Heart left ventricle (tissue), 16 donors: ENCODE data around the gene TMEM218. TPM values are rescaled to one million over a fixed set of nuclear protein-coding genes. Genes with fewer than 3 reads are reported as not detected.

Experiments used
- ATAC-seq, 4 donors: fragments of 200-7000 bp; cut with Tn5 transposase; one replicate each; pipeline ENCODE4 v1.9.1; 2020 to 2022; ENCODE audit warnings: moderate library complexity in 4 of 4, mild to moderate bottlenecking in 3 of 4, moderate number of reproducible peaks in 1 of 4
- DNase-seq, 5 donors: peaks; one replicate each; pipeline ENCODE4 v3.0.0-alpha.2; 2020
- H3K27ac ChIP-seq, 12 donors: fragments of 200-600 bp; sonication (generic) in 4 of 12; one replicate each; pipeline versions ENCODE4 v1.5.0 to v1.8.0; 2016 to 2022; ENCODE audit warnings: mild to moderate bottlenecking in 2 of 12
- H3K27me3 ChIP-seq, 9 donors: fragments of 200-600 bp; sonication (generic) in 2 of 9; one replicate each; pipeline versions ENCODE4 v1.5.1 to v1.8.0; 2016 to 2022; ENCODE audit warnings: mild to moderate bottlenecking in 3 of 9
- H3K36me3 ChIP-seq, 9 donors: fragments of 200-600 bp; sonication (generic) in 2 of 9; one replicate each; pipeline versions ENCODE4 v1.5.0 to v1.8.0; 2018 to 2022; ENCODE audit warnings: mild to moderate bottlenecking in 2 of 9
- H3K4me1 ChIP-seq, 12 donors: fragments of 200-600 bp; sonication (generic) in 4 of 12; one replicate each; pipeline versions ENCODE4 v1.5.0 to v1.8.0; 2016 to 2022; ENCODE audit warnings: mild to moderate bottlenecking in 3 of 12
- H3K4me3 ChIP-seq, 12 donors: fragments of 200-600 bp; sonication (generic) in 4 of 12; one replicate each; pipeline versions ENCODE4 v1.5.0 to v1.8.0; 2017 to 2022; ENCODE audit warnings: mild to moderate bottlenecking in 9 of 12, moderate library complexity in 4 of 12
- H3K9me3 ChIP-seq, 12 donors: fragments of 200-600 bp; sonication (generic) in 4 of 12; one replicate each; pipeline versions ENCODE4 v1.5.0 to v1.8.0; 2016 to 2022; ENCODE audit warnings: mild to moderate bottlenecking in 1 of 12
- CTCF ChIP-seq, 12 donors: fragments of 200-600 bp; sonication (generic) in 4 of 12; IDR thresholded peaks; one replicate each; pipeline versions ENCODE4 v1.5.0 to v1.8.0; 2018 to 2022; ENCODE audit warnings: antibody characterized with exemption in 12 of 12, mild to moderate bottlenecking in 5 of 12
- POLR2A ChIP-seq, 2 donors: fragments of 450-650 bp; IDR thresholded peaks; one replicate each; pipeline ENCODE4 v1.6.1; 2017; ENCODE audit warnings: antibody characterized with exemption in 2 of 2, mild to moderate bottlenecking in 2 of 2, moderate library complexity in 2 of 2
- WGBS, 4 donors: extraction: QIAGEN DNeasy Blood & Tissue Kit in 2 of 4; methylation state at CpG; one replicate each; pipeline versions ENCODE4 v1.1.5 to v1.1.7; 2013 to 2018; 5-methylcytosine and 5-hydroxymethylcytosine counted together
- intact Hi-C, 10 donors: fragments of 100-400 bp; cut with DNase I; formaldehyde crosslinking; loops; one replicate each; pipeline versions ENCODE4 v1.11.1 to v1.14.2; 2022
- polyA plus RNA-seq, 2 donors: library from polyadenylated mRNA; stranded (reverse); fragments of 200-250 nt; gene quantifications; one replicate each; pipeline ENCODE4 v1.2.3, GENCODE V29; 2013
- total RNA-seq, 9 donors: library from RNA; depleted of rRNA in 2 of 9; stranded (reverse); fragments of >200 nt in 2 of 9; fragmentation: NEBNext Ultra II Directional in 3 of 9; extraction: Animal tissue kit (Norgen Biotek cat#: 25700) in 3 of 9; gene quantifications; one replicate each; pipeline versions ENCODE4 v1.1.0 to v1.2.4, GENCODE V29; 2016 to 2023
- donor health status: ischemic (EF 13 %, LVEDD 7.1; RV severe dilation, severe dysfunction).
- donor health status: healthy with polysubstance abuse.
- donor health status: DM: no; HTN: yes; CAD: no.
- donor health status: DM: no; HTN: no; CAD: no.
- donor health status: ischemic (EF 25% LVEDD 6.9; RV normal size, moderate dysfunction).
- donor health status: ischemic (EF 25% LVEDD 5.7; RV mildly dilated, moderate dysfunction).
- donor health status: healthy.
- donor health status: DM: yes; HTN: yes; CAD: no.
- donor health status: ischemic (EF 35%, LVEDD 5.7; RV mildly dilated, moderate dysfunction).
- donor health status: nonischemic (EF 11% LVEDD 7.7; RV severe dilation, severe dysfunction).
- donor health status: DM: yes; HTN: yes; CAD: no.
- donor health status: PGD.
- donor health status: ischemic (EF 29% LVEDD 5.4; RV normal size, mild dysfunction).
- donor health status: nonischemic (EF 23%, LVEDD 6.1; RV moderate dilation, normal function).

TMEM218 gene
- total and polyA plus RNA-seq, 11 donors = 4.7 to 21.8 (median 6.8) TPM

- no peak for ATAC-seq
- Histone ChIP-seq H3K27me3 (no peaks in the 10 kb centered on the region), H3K27ac (peak overlapping the region in 1 of 12 donors; percentile 73), H3K4me1 (peaks cover 0 to 12% (median 0%) of the 10 kb centered on the region in 12 donors), H3K4me3 (no peak overlapping the region), H3K9me3 (no peaks in the 10 kb centered on the region), H3K36me3 (peaks cover 0 to 51% (median 44%) of the 10 kb centered on the region in 9 donors)
- intact Hi-C loops = no loop called here
- no peak for DNase-seq
- TF ChIP-seq CTCF (IDR thresholded peaks at IDR 0.05) (no peak), POLR2A (IDR thresholded peaks at IDR 0.05) (no peak)
- 92 to 97% (median 96%) methylated on average over 7 of the region's 7 CpGs for WGBS, 4 donors
Measured at GRCh38 chr11:125102510-125102909, 8.9 kb downstream of the TMEM218 start.

- no peaks in the 10 kb centered on the region for H3K27me3 ChIP-seq
- H3K4me3 ChIP-seq = no peak overlapping the region
- DNase-seq (no peak), ATAC-seq (no peak)
- H3K4me1 ChIP-seq = peaks cover 0 to 12% (median 0%) of the 10 kb centered on the region in 12 donors
- 95 to 98% (median 96%) methylated on average over 19 of the region's 19 CpGs for WGBS, 4 donors
- intact Hi-C loops = no loop called here
- H3K27ac ChIP-seq = peak overlapping the region in 1 of 12 donors; percentile 73
- H3K9me3 ChIP-seq = no peaks in the 10 kb centered on the region
- H3K36me3 ChIP-seq = peaks cover 0 to 56% (median 49%) of the 10 kb centered on the region in 9 donors
- TF ChIP-seq CTCF (IDR thresholded peaks at IDR 0.05) (no peak), POLR2A (IDR thresholded peaks at IDR 0.05) (no peak)
Measured at GRCh38 chr11:125102025-125102424, 9.4 kb downstream of the TMEM218 start.

- intact Hi-C loops = no loop called here
- H3K4me1 ChIP-seq = peaks cover 0 to 12% (median 0%) of the 10 kb centered on the region in 12 donors
- no peaks in the 10 kb centered on the region for H3K9me3 ChIP-seq
- TF ChIP-seq POLR2A (IDR thresholded peaks at IDR 0.05) (no peak), CTCF (IDR thresholded peaks at IDR 0.05) (no peak)
- no peak for ATAC-seq
- no peak for DNase-seq
- peak overlapping the region in 1 of 12 donors; percentile 73 for H3K27ac ChIP-seq
- H3K4me3 ChIP-seq = no peak overlapping the region
- peaks cover 0 to 61% (median 54%) of the 10 kb centered on the region in 9 donors for H3K36me3 ChIP-seq
- 74 to 88% (median 76%) methylated on average over 3 of the region's 3 CpGs for WGBS, 4 donors
- H3K27me3 ChIP-seq = no peaks in the 10 kb centered on the region
Measured at GRCh38 chr11:125101596-125101995, 9.8 kb downstream of the TMEM218 start.

- ATAC-seq = no peak
- intact Hi-C loops = no loop called here
- 80 to 97% (median 86%) methylated on average over 2 of the region's 2 CpGs for WGBS, 4 donors
- Histone ChIP-seq H3K4me1 (peaks cover 0 to 7% (median 0%) of the 10 kb centered on the region in 12 donors), H3K27ac (no peak overlapping the region), H3K36me3 (peaks cover 0 to 75% (median 66%) of the 10 kb centered on the region in 9 donors), H3K27me3 (no peaks in the 10 kb centered on the region), H3K4me3 (no peak overlapping the region), H3K9me3 (no peaks in the 10 kb centered on the region)
- no peak for TF ChIP-seq POLR2A (IDR thresholded peaks at IDR 0.05)
- no peak for TF ChIP-seq CTCF (IDR thresholded peaks at IDR 0.05)
- DNase-seq = no peak
Measured at GRCh38 chr11:125100136-125100535, 11.3 kb downstream of the TMEM218 start.
